ENCODE data around the gene THADA.

The THADA gene

DNA sequence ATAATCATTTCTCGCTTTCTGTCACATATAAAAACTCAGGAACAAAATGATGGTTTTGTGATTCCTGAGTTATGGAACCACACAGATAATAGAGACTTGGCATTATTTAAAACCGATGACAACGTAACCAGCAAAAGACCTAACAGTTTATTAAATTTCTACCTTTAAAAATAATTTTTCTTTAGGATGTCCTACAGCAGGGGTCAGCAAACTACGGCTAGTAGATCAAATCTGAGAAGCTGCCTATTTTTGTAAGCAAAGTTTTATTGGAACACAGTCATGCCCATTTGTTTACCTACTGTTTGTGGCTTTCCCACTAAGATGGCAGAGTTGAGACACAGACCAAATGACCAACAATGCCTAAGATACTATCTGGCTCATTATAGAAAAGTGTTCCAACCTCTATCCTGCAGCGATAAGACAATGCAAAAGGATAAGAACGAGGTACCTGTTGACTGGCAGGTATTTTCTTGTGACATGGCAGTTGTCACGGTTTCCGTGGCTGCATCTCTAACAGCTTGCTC, 316.5 kb downstream of the THADA start:
- H3K4me3 ChIP-seq (ENCODE audit: control insufficient read depth in 1 of 7, extremely low read depth in 1 of 7, insufficient read depth in 4 of 7, low read depth in 2 of 7, low read length in 6 of 7): no peak overlapping the region
- DNase-seq: no peak
- no peak overlapping the region for H3K27ac ChIP-seq (ENCODE audit: insufficient read depth in 1 of 2, low read depth in 1 of 2, low read length in 2 of 2, poor library complexity in 1 of 2, severe bottlenecking in 2 of 2)
- peaks cover 0 to 12% (median 7%) of the 10 kb centered on the region in 5 experiments for H3K9me3 ChIP-seq (ENCODE audit: control extremely low read depth in 1 of 5, control insufficient read depth in 4 of 5, insufficient read depth in 2 of 5, low read depth in 1 of 5, low read length in 4 of 5)
- peaks cover 4 to 48% (median 24%) of the 10 kb centered on the region in 4 experiments for H3K36me3 ChIP-seq (ENCODE audit: control insufficient read depth in 4 of 4, insufficient read depth in 4 of 4, low read length in 3 of 4)
- H3K27me3 ChIP-seq (replicated peaks in 2 of 5; ENCODE audit: control insufficient read depth in 4 of 5, insufficient read depth in 5 of 5, low read length in 4 of 5): no peaks in the 10 kb centered on the region
- H3K4me1 ChIP-seq (ENCODE audit: control extremely low read depth in 1 of 4, control insufficient read depth in 4 of 4, insufficient read depth in 4 of 4, low read length in 3 of 4): peaks cover 0 to 5% (median 4%) of the 10 kb centered on the region in 4 experiments
- WGBS (ENCODE audit: insufficient coverage): 98% methylated on average over 8 of the region's 8 CpGs
- ChIA-PET CTCF (interaction anchor here (1.3 to 1.7 kb wide), 2 partner anchors 185 to 205 kb away, joined by 3 read pairs; no protein-coding TSS in a partner anchor), POLR2A (no interaction called here)

DNA sequence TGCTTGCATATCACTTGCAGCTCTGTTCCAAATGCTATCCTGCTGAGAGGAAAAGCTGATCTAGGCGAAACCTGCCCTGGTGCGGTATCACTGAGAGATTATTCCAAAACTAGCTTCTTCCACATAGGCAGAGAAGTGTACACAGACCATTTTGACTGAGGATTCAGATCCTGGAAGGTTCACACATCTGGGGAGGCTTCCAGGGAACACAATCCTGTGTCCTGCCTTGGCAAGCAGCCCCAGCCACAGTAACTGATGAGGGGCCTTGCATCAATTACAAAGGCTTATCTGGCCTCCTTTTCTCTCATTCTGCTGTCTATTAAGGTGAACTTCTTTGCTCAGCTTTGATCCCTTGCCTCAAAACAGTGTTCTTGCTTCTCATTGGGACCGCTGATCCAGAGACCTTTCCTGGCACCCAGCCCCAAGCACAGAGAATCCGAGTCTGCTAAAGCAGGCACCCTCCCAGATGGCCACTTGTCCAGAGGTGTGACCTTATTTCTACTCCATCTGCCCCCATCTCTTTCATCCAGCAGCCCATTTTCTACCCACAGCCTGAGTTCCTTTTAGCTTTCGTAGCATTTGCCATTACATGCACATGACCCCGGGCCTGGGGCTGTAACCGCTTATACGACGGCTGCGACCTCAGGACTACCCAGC, 317.1 kb downstream of the THADA start:
- no peaks in the 10 kb centered on the region for H3K27me3 ChIP-seq (replicated peaks in 2 of 5; ENCODE audit: control insufficient read depth in 4 of 5, insufficient read depth in 5 of 5, low read length in 4 of 5)
- peaks cover 4 to 41% (median 20%) of the 10 kb centered on the region in 4 experiments for H3K36me3 ChIP-seq (ENCODE audit: control insufficient read depth in 4 of 4, insufficient read depth in 4 of 4, low read length in 3 of 4)
- peaks cover 0 to 5% (median 4%) of the 10 kb centered on the region in 4 experiments for H3K4me1 ChIP-seq (ENCODE audit: control extremely low read depth in 1 of 4, control insufficient read depth in 4 of 4, insufficient read depth in 4 of 4, low read length in 3 of 4)
- no peak for DNase-seq
- H3K27ac ChIP-seq (ENCODE audit: insufficient read depth in 1 of 2, low read depth in 1 of 2, low read length in 2 of 2, poor library complexity in 1 of 2, severe bottlenecking in 2 of 2): no peak overlapping the region
- ChIA-PET POLR2A (no interaction called here), CTCF (interaction anchor here (0.9 to 1.7 kb wide), 4 partner anchors 15 to 207 kb away, joined by 3 to 6 read pairs (median 3); no protein-coding TSS in a partner anchor)
- 98% methylated on average over 9 of the region's 10 CpGs for WGBS (ENCODE audit: insufficient coverage)
- peaks cover 0 to 6% (median 1%) of the 10 kb centered on the region in 5 experiments for H3K9me3 ChIP-seq (ENCODE audit: control extremely low read depth in 1 of 5, control insufficient read depth in 4 of 5, insufficient read depth in 2 of 5, low read depth in 1 of 5, low read length in 4 of 5)
- no peak overlapping the region for H3K4me3 ChIP-seq (ENCODE audit: control insufficient read depth in 1 of 7, extremely low read depth in 1 of 7, insufficient read depth in 4 of 7, low read depth in 2 of 7, low read length in 6 of 7)

DNA sequence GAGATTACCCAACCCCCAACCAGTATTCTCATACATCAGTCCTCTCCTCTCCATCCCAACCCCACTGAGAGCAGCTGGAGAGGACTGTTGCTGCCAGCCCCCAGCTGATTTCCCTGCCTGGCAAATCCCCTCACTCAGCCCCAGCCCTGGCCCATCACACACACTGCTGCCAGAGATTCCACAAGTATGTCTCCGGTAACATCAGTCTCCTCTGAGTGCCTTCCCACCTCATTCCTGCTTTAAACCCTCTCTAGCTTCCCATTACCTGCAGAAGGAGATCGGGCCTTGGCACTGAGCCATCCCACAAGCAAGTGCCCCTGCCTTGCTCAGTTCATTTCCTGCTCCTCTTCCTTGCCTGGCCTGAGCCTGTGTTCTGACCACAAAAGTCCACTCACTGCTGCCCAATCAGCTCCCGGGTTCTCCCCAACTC, 318.9 kb downstream of the THADA start:
- POLR2A ChIA-PET: interaction anchor here (0.7 kb wide), 1 partner anchor 149 kb away, joined by 3 read pairs; no protein-coding TSS in a partner anchor
- Histone ChIP-seq H3K27ac (ENCODE audit: insufficient read depth in 1 of 2, low read depth in 1 of 2, low read length in 2 of 2, poor library complexity in 1 of 2, severe bottlenecking in 2 of 2) (no peak overlapping the region), H3K4me1 (ENCODE audit: control extremely low read depth in 1 of 4, control insufficient read depth in 4 of 4, insufficient read depth in 4 of 4, low read length in 3 of 4) (peaks cover 0 to 5% (median 4%) of the 10 kb centered on the region in 4 experiments), H3K4me3 (ENCODE audit: control insufficient read depth in 1 of 7, extremely low read depth in 1 of 7, insufficient read depth in 4 of 7, low read depth in 2 of 7, low read length in 6 of 7) (no peak overlapping the region), H3K9me3 (ENCODE audit: control extremely low read depth in 1 of 5, control insufficient read depth in 4 of 5, insufficient read depth in 2 of 5, low read depth in 1 of 5, low read length in 4 of 5) (no peaks in the 10 kb centered on the region), H3K27me3 (replicated peaks in 2 of 5; ENCODE audit: control insufficient read depth in 4 of 5, insufficient read depth in 5 of 5, low read length in 4 of 5) (no peaks in the 10 kb centered on the region), H3K36me3 (ENCODE audit: control insufficient read depth in 4 of 4, insufficient read depth in 4 of 4, low read length in 3 of 4) (peaks cover 2 to 28% (median 14%) of the 10 kb centered on the region in 4 experiments)
- no peak for DNase-seq
- CTCF ChIA-PET: interaction anchor here (1.1 kb wide), 1 partner anchor 13 kb away, joined by 3 read pairs; no protein-coding TSS in a partner anchor
- WGBS (ENCODE audit: insufficient coverage): 39% methylated on average over 3 of the region's 3 CpGs

DNA sequence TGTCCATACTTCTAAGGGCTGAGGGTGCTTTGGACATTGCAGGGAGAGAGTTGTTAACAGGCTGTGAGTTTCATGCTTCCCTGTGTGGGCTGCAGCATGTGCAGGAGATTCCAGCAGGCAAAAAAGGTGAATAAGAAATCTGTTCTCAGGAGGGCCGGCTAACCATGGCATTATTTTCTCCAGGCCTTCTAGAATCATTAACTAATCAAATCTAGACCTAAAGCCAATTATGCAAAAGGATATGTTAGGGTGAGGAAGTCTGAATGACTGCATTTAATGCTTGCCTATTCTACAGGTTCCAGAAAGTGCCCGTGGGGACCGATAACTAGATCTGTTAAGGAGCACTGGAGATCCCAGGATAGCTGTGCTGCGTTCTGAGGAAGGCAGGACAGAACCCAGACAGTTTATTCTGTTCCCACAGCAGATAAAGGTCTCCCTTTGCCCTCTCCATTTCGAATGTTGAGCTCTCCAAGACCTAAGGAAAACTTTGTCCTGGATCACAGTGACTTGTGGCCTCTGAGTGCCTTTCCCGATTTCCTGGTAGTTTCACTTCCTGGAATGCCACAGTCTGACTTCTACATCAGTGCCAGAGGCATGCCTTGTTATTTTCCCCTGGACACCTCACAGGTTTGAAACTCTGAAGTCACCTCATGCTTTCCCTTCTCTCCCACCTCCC, 319.4 kb downstream of the THADA start:
- ChIA-PET CTCF (interaction anchor here (1.1 to 1.5 kb wide), 2 partner anchors 10 to 13 kb away, joined by 3 to 4 read pairs; no protein-coding TSS in a partner anchor), POLR2A (interaction anchor here (0.5 to 0.7 kb wide), 2 partner anchors 95 to 149 kb away, joined by 3 read pairs; no protein-coding TSS in a partner anchor)
- Histone ChIP-seq H3K4me3 (ENCODE audit: control insufficient read depth in 1 of 7, extremely low read depth in 1 of 7, insufficient read depth in 4 of 7, low read depth in 2 of 7, low read length in 6 of 7) (no peak overlapping the region), H3K27me3 (replicated peaks in 2 of 5; ENCODE audit: control insufficient read depth in 4 of 5, insufficient read depth in 5 of 5, low read length in 4 of 5) (no peaks in the 10 kb centered on the region), H3K4me1 (ENCODE audit: control extremely low read depth in 1 of 4, control insufficient read depth in 4 of 4, insufficient read depth in 4 of 4, low read length in 3 of 4) (peaks cover 0 to 5% (median 4%) of the 10 kb centered on the region in 4 experiments), H3K9me3 (ENCODE audit: control extremely low read depth in 1 of 5, control insufficient read depth in 4 of 5, insufficient read depth in 2 of 5, low read depth in 1 of 5, low read length in 4 of 5) (no peaks in the 10 kb centered on the region), H3K36me3 (ENCODE audit: control insufficient read depth in 4 of 4, insufficient read depth in 4 of 4, low read length in 3 of 4) (peaks cover 2 to 30% (median 10%) of the 10 kb centered on the region in 4 experiments), H3K27ac (ENCODE audit: insufficient read depth in 1 of 2, low read depth in 1 of 2, low read length in 2 of 2, poor library complexity in 1 of 2, severe bottlenecking in 2 of 2) (no peak overlapping the region)
- no peak for DNase-seq
- 98% methylated on average over 5 of the region's 6 CpGs for WGBS (ENCODE audit: insufficient coverage)

DNA sequence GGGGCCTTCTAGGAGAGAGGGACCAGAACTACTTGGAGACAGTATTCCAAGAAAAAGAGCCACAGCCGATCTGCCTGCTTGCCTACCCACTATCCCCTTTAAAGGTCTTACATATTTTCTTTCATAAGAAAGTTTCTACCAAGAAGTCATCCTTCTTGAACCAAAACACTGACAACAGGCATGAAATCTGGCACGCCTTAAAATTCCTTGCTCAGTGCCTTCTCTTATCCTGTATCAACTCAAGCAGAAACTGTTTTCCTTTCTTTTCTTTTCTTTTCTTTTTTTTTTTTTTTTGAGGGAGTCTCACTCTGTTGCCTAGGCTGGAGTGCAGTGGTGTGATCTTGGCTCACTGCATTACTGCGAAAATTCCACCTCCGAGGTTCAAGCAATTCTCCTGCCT, 321.1 kb downstream of the THADA start:
- no peak overlapping the region for H3K4me3 ChIP-seq (ENCODE audit: control insufficient read depth in 1 of 7, extremely low read depth in 1 of 7, insufficient read depth in 4 of 7, low read depth in 2 of 7, low read length in 6 of 7)
- H3K27me3 ChIP-seq (replicated peaks in 2 of 5; ENCODE audit: control insufficient read depth in 4 of 5, insufficient read depth in 5 of 5, low read length in 4 of 5): no peaks in the 10 kb centered on the region
- ChIA-PET CTCF (no interaction called here), POLR2A (no interaction called here)
- DNase-seq: no peak
- H3K9me3 ChIP-seq (ENCODE audit: control extremely low read depth in 1 of 5, control insufficient read depth in 4 of 5, insufficient read depth in 2 of 5, low read depth in 1 of 5, low read length in 4 of 5): no peaks in the 10 kb centered on the region
- H3K36me3 ChIP-seq (ENCODE audit: control insufficient read depth in 4 of 4, insufficient read depth in 4 of 4, low read length in 3 of 4): peaks cover 0 to 38% (median 16%) of the 10 kb centered on the region in 4 experiments
- H3K27ac ChIP-seq (ENCODE audit: insufficient read depth in 1 of 2, low read depth in 1 of 2, low read length in 2 of 2, poor library complexity in 1 of 2, severe bottlenecking in 2 of 2): no peak overlapping the region
- H3K4me1 ChIP-seq (ENCODE audit: control extremely low read depth in 1 of 4, control insufficient read depth in 4 of 4, insufficient read depth in 4 of 4, low read length in 3 of 4): peaks cover 0 to 5% (median 4%) of the 10 kb centered on the region in 4 experiments
- 100% methylated on average over 2 of the region's 4 CpGs for WGBS (ENCODE audit: insufficient coverage)

DNA sequence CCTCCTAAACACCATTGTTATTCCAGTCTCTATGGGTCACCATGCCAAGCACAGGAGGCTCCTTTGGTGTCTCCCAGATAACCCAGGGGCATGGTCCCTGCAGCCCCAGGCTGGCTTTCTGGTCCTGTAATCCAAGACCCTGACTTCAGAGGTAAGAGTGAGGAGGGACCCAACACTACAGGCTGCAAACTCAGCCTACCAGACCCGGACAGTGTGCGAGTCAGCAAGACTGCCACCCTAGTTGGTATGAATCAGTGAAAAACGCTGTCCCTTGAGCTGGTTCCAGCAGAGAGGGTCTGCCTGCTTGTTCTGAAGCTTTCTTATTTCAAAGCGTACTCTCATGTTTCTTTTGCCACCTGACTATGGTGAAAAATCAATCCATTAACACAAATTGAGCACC, 321.8 kb downstream of the THADA start:
- WGBS (ENCODE audit: insufficient coverage): 91% methylated on average over 4 of the region's 4 CpGs
- no peaks in the 10 kb centered on the region for H3K27me3 ChIP-seq (replicated peaks in 2 of 5; ENCODE audit: control insufficient read depth in 4 of 5, insufficient read depth in 5 of 5, low read length in 4 of 5)
- no peak overlapping the region for H3K27ac ChIP-seq (ENCODE audit: insufficient read depth in 1 of 2, low read depth in 1 of 2, low read length in 2 of 2, poor library complexity in 1 of 2, severe bottlenecking in 2 of 2)
- no peaks in the 10 kb centered on the region for H3K9me3 ChIP-seq (ENCODE audit: control extremely low read depth in 1 of 5, control insufficient read depth in 4 of 5, insufficient read depth in 2 of 5, low read depth in 1 of 5, low read length in 4 of 5)
- CTCF ChIA-PET: no interaction called here
- POLR2A ChIA-PET: no interaction called here
- no peak for DNase-seq
- no peak overlapping the region for H3K4me3 ChIP-seq (ENCODE audit: control insufficient read depth in 1 of 7, extremely low read depth in 1 of 7, insufficient read depth in 4 of 7, low read depth in 2 of 7, low read length in 6 of 7)
- H3K4me1 ChIP-seq (ENCODE audit: control extremely low read depth in 1 of 4, control insufficient read depth in 4 of 4, insufficient read depth in 4 of 4, low read length in 3 of 4): peaks cover 0 to 5% (median 4%) of the 10 kb centered on the region in 4 experiments
- peaks cover 0 to 40% (median 15%) of the 10 kb centered on the region in 4 experiments for H3K36me3 ChIP-seq (ENCODE audit: control insufficient read depth in 4 of 4, insufficient read depth in 4 of 4, low read length in 3 of 4)

All from common myeloid progenitor, CD34-positive (primary cell).